Stimulated activated CD4-positive, alpha-beta T cell treated with anti-CD3 and anti-CD28 coated beads, Interleukin-1b, Interleukin-23, amount 100 ng/mL, for 4 hours (primary cell): ENCODE results near the gene GMNN.

Source experiments
- DNase-seq, 2 donors: peaks; one replicate each; pipeline ENCODE4 v3.0.0-alpha.2; 2020; ENCODE audit warnings: low read depth in 2 of 2

GMNN gene

DNA sequence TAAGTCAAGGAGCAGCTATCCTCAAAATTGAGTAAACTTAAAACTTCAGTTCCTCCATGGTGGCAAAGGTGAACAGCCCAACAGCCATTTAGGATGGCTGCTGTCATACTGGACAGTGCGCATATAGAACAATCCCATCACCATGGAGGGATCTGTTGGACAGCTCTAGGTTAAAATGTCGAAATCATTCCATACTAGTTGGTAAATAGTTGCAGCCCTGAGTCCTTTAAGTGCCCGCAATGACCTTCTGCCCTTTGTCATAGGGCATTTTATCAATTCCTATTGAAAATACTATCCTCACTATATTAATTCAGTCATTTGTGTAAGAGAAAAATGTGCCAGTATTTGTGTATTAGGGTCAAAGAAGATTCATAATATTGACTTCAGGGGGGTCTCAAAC is 32.8 kb downstream of the GMNN start:
- no peak for DNase-seq

DNA sequence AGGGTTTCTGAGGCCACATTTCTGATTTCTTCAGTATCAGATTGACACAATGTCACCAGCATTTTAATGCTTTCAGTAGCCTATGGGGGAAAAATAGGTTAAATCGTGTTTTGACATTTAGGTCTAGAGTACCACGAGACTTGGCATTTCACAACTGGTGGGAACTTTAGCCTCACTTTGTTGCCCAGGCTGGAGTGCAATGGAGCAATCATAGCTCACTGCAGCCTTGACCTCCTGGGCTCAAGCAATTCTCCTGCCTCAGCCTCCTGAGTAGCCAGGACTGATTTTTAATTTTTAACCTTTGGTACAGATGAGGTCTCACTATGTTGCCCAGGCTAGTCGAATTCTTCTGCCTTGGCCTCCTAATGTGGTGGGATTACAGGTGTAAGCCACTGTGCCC is 35.0 kb downstream of the GMNN start:
- no peak for DNase-seq

DNA sequence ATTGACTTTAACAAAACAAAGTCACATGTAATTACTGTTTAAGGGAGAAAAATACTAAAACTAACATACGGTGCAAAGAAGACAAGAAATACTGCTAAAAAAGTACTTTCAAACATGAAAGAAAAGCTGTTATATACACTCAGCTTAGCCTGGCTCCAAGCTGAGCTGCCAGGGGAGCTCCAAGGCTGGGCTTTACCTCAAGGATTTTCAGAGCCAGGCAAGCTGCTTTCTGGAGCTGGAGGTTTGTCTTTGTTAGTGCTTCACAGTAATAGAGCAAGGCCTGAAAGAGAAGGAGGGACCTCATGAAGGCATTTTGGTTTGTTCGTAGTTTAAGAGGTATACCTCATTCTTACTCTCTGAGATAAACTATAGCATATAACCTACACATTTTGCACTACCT is 43.6 kb downstream of the GMNN start:
- no peak for DNase-seq

- DNase-seq: no peak
Measured at GRCh38 chr6:24821860-24822444, 47.2 kb downstream of the GMNN start.

- no peak for DNase-seq
Measured at GRCh38 chr6:24822696-24823095, 48.0 kb downstream of the GMNN start.

DNA sequence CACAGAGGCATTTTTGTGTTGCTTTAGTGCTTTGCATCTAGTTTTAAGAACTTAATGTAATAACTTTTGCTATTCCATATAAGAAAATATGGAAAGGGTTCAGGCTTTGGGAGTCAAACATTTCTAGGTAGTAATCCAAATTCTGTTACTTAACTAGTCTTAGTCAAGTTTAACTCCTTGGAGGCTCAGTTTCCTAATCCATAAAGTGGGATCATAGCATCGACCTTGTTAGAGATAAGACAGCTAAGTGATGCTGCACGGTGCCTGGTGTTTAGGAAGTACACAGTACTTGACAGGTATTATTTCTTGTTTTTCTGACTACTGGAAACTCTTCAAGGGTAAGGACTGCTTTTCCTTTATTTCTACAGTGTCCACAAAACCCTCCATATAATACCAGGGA is 48.4 kb downstream of the GMNN start:
- no peak for DNase-seq

- no peak for DNase-seq
Measured at GRCh38 chr6:24824142-24824938, 49.6 kb downstream of the GMNN start.

DNA sequence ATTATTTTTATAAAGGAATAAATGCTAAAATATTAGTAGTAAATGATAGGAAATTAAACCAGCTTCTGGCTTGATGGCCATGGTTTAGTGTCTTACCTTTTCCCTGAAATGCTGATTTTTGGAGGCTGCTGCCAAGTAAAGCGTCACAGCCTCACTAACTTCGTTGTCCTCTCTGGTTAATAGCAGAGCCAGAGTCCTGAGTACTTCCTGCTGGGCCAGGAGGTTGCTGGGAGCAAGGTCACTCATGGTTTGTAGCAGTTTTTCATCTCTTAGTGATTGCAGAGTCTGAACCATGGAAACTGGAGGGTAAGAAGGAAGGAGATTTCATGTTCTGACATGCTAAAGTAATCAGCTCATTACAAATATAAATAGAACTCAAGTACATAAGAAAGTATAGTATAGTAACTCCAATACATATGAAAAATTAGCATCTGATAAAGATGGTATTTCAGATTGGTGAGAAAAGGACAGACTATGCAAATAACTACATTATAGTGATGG is 50.4 kb downstream of the GMNN start:
- DNase-seq: no peak

- no peak for DNase-seq
Measured at GRCh38 chr6:24827162-24827561, 52.4 kb downstream of the GMNN start.

GRCh38 chr6:24827970-24828369 is 53.2 kb downstream of the GMNN start:
- DNase-seq: no peak

- no peak for DNase-seq
Measured at GRCh38 chr6:24829657-24830056, 54.9 kb downstream of the GMNN start.

DNA sequence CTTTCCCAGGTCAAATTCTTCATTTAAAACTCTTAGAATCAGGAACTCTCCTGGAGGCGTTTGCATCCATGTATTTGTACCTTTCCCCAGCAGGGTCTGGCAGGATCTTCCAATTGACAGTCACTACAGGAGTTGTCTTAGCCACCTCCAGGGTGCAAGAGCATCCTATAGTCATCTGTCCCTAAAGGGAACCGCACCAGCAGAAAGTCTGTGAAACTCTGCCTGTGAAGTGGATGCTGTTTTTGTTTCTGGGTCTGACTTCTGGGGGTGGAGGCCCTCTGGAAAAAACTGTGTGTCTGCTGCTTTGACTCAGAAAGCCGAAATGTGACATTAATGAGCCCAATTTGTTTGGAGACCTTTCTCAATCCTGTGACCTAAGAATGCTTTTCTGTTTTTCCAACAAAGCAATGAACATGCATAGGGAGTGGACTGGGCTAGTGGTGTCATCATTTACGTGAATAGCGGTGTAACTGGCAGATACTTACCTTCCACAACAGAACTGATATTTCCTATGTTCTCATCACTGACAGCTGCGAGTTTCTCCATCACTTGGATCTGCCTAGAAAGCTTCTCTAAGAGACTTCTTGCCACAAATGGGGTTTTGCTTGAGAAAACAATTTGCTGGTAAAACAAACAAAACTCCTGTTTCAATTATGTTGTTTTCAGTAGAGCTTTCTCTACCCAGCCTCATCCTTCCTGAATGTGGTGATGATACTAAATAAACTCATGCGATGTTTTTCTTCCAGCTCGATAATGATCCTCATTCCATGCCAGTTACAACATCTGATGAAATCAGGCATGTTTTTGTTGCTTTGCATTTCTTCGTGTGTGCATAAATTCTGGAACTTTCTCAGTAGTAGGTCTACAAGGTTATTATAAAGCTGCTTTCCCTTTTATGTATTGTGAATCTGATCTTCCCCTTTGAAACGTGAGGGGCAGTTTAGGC is 57.3 kb downstream of the GMNN start:
- no peak for DNase-seq

DNA sequence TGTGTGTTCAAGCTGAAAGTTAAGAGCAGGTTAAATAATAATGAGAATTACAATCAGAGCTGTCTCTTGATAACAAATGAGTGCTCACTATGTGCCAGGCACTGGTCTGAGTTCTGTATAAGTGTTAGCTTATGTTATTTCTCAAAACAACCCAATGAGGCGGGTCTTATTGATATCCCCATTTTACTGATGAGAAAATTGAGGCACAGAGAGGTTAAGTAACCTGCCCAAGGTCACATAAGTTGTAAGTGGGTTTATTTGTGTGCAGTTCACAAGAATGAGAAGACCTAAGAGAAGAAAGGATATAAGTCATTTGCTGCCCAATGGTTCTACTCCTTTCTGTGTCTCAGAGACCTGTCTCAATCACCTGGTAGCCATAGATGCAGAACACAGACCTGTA is 58.1 kb downstream of the GMNN start:
- DNase-seq: no peak

DNA sequence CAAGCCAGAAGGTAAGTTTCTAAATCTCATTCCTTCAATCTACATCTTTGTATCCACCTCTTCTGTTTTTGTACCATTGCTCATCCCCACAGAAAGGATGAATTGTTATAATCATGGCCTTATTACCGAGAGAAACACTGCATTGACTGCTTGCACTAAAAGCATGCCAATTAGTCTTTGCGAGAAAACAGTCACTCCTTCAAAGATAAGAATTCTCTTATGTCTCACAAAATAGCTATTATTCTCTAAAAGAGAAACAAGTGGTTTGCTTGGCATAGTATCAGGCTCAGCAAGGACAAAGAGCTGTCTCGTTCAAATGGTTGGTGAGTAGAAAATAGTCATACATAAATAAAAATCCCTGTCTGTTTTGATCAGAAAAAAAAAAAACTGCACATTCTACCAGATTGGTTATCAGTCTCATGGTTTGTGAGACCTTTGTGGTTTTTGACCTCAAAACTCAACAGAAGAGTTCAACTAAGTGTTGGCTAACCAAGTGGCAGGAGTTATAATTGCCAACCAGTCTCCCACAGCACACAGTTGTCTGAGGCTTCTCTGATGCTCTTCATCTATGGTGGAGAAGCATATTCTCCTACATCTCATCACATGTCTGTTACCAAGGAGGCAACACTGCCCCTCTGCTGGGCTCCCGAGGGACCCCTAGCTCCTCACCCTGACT is 59.1 kb downstream of the GMNN start:
- no peak for DNase-seq
